Colonic mucosa (tissue), 4 donors: ENCODE data around the gene TMUB1. TPM values are rescaled to one million over a fixed set of nuclear protein-coding genes. Genes with fewer than 3 reads are reported as not detected.

ENCODE experiments used
- DNase-seq: peaks from one replicate; pipeline ENCODE4 v3.0.0-alpha.2; 2020
- H3K27ac ChIP-seq: fragments of 200-600 bp; one replicate; pipeline ENCODE4 v1.8.0; 2021
- H3K27me3 ChIP-seq: fragments of 200-600 bp; one replicate; pipeline ENCODE4 v1.8.0; 2021
- H3K36me3 ChIP-seq: fragments of 200-600 bp; one replicate; pipeline ENCODE4 v1.8.0; 2021
- H3K4me1 ChIP-seq: fragments of 200-600 bp; one replicate; pipeline ENCODE4 v1.8.0; 2021; ENCODE audit warnings: mild to moderate bottlenecking
- H3K4me3 ChIP-seq: fragments of 200-600 bp; one replicate; pipeline ENCODE4 v1.8.0; 2021
- H3K9ac ChIP-seq, 2 donors: one replicate each; pipeline ENCODE4 v1.7.0; 2013; ENCODE audit warnings: control low read depth in 2 of 2, low read depth in 2 of 2, low read length in 2 of 2
- H3K9me3 ChIP-seq: fragments of 200-600 bp; one replicate; pipeline ENCODE4 v1.8.0; 2021
- CTCF ChIP-seq: fragments of 200-600 bp; IDR thresholded peaks from one replicate; pipeline ENCODE4 v1.8.0; 2022; ENCODE audit warnings: antibody characterized with exemption, mild to moderate bottlenecking
- intact Hi-C: fragments of 100-400 bp; cut with DNase I; formaldehyde crosslinking; loops from one replicate; pipeline ENCODE4 v1.14.1; 2022
- total RNA-seq, 2 donors: library from RNA; stranded (reverse); fragmentation: NEBNext Ultra II Directional in 1 of 2; extraction: Animal tissue kit (Norgen Biotek cat#: 25700) in 1 of 2; gene quantifications; one replicate each; pipeline ENCODE4 v1.2.1, GENCODE V29; 2021
- donor health status: healthy.
- donor health status: DM: no; HTN: no; CAD: no.
- donor health status: DM: no; HTN: no; CAD: no.

TMUB1 gene
- total RNA-seq, 2 donors from 2014 or later, result 73.4 to 103 TPM

GRCh38 chr7:151069841-151070573 is 13.3 kb downstream of the TMUB1 start:
- Histone ChIP-seq H3K27me3 (no peaks in the 10 kb centered on the region), H3K9me3 (no peaks in the 10 kb centered on the region), H3K36me3 (peaks cover 21% of the 10 kb centered on the region), H3K4me1 (no peaks in the 10 kb centered on the region), H3K9ac (peak overlapping the region in 1 of 2 donors; percentile 2), H3K27ac (no peak overlapping the region), H3K4me3 (no peak overlapping the region)
- no peak for DNase-seq
- no peak for TF ChIP-seq CTCF
- intact Hi-C loops, result no loop called here

- H3K27ac ChIP-seq, result no peak overlapping the region
- no peaks in the 10 kb centered on the region for H3K9me3 ChIP-seq
- intact Hi-C loops, result no loop called here
- DNase-seq, result no peak
- H3K4me1 ChIP-seq, result no peaks in the 10 kb centered on the region
- peaks cover 12% of the 10 kb centered on the region for H3K36me3 ChIP-seq
- no peak overlapping the region for H3K9ac ChIP-seq
- TF ChIP-seq CTCF, result no peak
- H3K4me3 ChIP-seq, result no peak overlapping the region
- H3K27me3 ChIP-seq, result no peaks in the 10 kb centered on the region
These were observed 15.1 kb downstream of the TMUB1 start for GRCh38 chr7:151068069-151068773.

GRCh38 chr7:151066273-151066974 is 16.9 kb downstream of the TMUB1 start:
- peaks cover 12% of the 10 kb centered on the region for H3K36me3 ChIP-seq

GRCh38 chr7:151065516-151065915 is 17.8 kb downstream of the TMUB1 start:
- Histone ChIP-seq H3K4me3 (no peak overlapping the region), H3K27me3 (no peaks in the 10 kb centered on the region), H3K4me1 (peaks cover 14% of the 10 kb centered on the region), H3K9me3 (no peaks in the 10 kb centered on the region), H3K36me3 (peaks cover 6% of the 10 kb centered on the region), H3K9ac (no peak overlapping the region), H3K27ac (no peak overlapping the region)
- no peak for DNase-seq
- intact Hi-C loops, result no loop called here
- no peak for TF ChIP-seq CTCF

More at GRCh38 chr7:151066273-151066974, 16.9 kb downstream of the TMUB1 start:
- Histone ChIP-seq H3K4me1 (peaks cover 5% of the 10 kb centered on the region), H3K27me3 (no peaks in the 10 kb centered on the region), H3K9ac (no peak overlapping the region), H3K4me3 (no peak overlapping the region), H3K9me3 (no peaks in the 10 kb centered on the region), H3K27ac (no peak overlapping the region)
- no peak for DNase-seq
- intact Hi-C loops, result no loop called here
- TF ChIP-seq CTCF, result no peak

GRCh38 chr7:151064993-151065392 is 18.3 kb downstream of the TMUB1 start:
- TF ChIP-seq CTCF, result no peak
- no peak overlapping the region for H3K4me3 ChIP-seq
- H3K27ac ChIP-seq, result no peak overlapping the region
- DNase-seq, result no peak
- H3K36me3 ChIP-seq, result peaks cover 6% of the 10 kb centered on the region
- peaks cover 17% of the 10 kb centered on the region for H3K4me1 ChIP-seq
- intact Hi-C loops, result no loop called here
- no peaks in the 10 kb centered on the region for H3K27me3 ChIP-seq
- no peaks in the 10 kb centered on the region for H3K9me3 ChIP-seq
- no peak overlapping the region for H3K9ac ChIP-seq
